AG04449 (cell line): ENCODE data around the gene TSNAXIP1.

Source experiments
- CTCF ChIA-PET: fragments of 350-600 bp; formaldehyde crosslinking; extraction: SDS; loops from one replicate; lab custom pipeline; 2021; ENCODE audit warnings: antibody characterized with exemption; lab: Yijun Ruan, JAX
- POLR2A ChIA-PET: fragments of 400-600, 350-600 bp; formaldehyde crosslinking; extraction: SDS; loops from one replicate; lab custom pipeline; 2020; ENCODE audit warnings: antibody characterized with exemption, inconsistent platforms; lab: Yijun Ruan, JAX
- DNase-seq: peaks from one replicate; pipeline ENCODE4 v3.0.0-alpha.2; 2010; ENCODE audit warnings: low read depth, low spot score
- H3K4me3 ChIP-seq: 2 replicates; pipeline ENCODE4 v1.5.1; 2011; ENCODE audit warnings: low read depth, mild to moderate bottlenecking, control low read depth, low read length
- CTCF ChIP-seq: IDR thresholded peaks from one replicate; pipeline ENCODE4 v1.5.1; 2011; ENCODE audit warnings: mild to moderate bottlenecking, moderate library complexity, low read length, control low read depth, inconsistent platforms; ENCODE audit not compliant: insufficient read depth; ENCODE audit errors: missing control alignments

Gene TSNAXIP1

GRCh38 chr16:67762385-67762784 is 44.3 kb upstream of the TSNAXIP1 start:
- ChIA-PET POLR2A (no interaction called here), CTCF (no interaction called here)
- no peak overlapping the region for H3K4me3 ChIP-seq
- DNase-seq = no peak
- TF ChIP-seq CTCF = no peak

- no peak for DNase-seq
- POLR2A ChIA-PET = no interaction called here
- CTCF ChIA-PET = no interaction called here
- no peak for TF ChIP-seq CTCF
- H3K4me3 ChIP-seq = no peak overlapping the region
Measured at GRCh38 chr16:67763066-67763465, 43.6 kb upstream of the TSNAXIP1 start.

GRCh38 chr16:67764158-67764667 is 42.5 kb upstream of the TSNAXIP1 start:
- ChIA-PET CTCF (interaction anchor here (3.0 kb wide), 1 partner anchor 52 kb away, joined by 10 read pairs; no protein-coding TSS in a partner anchor), POLR2A (no interaction called here)
- no peak for TF ChIP-seq CTCF
- H3K4me3 ChIP-seq = no peak overlapping the region
- DNase-seq = no peak

- CTCF ChIA-PET = interaction anchor here (3.0 kb wide), 1 partner anchor 50 kb away, joined by 10 read pairs; no protein-coding TSS in a partner anchor
- H3K4me3 ChIP-seq = no peak overlapping the region
- DNase-seq = no peak
- POLR2A ChIA-PET = no interaction called here
- no peak for TF ChIP-seq CTCF
Measured at GRCh38 chr16:67766291-67766690, 40.4 kb upstream of the TSNAXIP1 start.

GRCh38 chr16:67767953-67768352 is 38.7 kb upstream of the TSNAXIP1 start:
- peak; percentile 28 for DNase-seq
- ChIA-PET POLR2A (interaction anchor here (0.7 kb wide), 1 partner anchor 41 kb away, joined by 3 read pairs; no protein-coding TSS in a partner anchor), CTCF (interaction anchor here (0.6 to 1.0 kb wide), 3 partner anchors 16 to 51 kb away, joined by 3 to 5 read pairs (median 3); no protein-coding TSS in a partner anchor)
- no peak for TF ChIP-seq CTCF
- no peak overlapping the region for H3K4me3 ChIP-seq

GRCh38 chr16:67770346-67770991 is 36.2 kb upstream of the TSNAXIP1 start:
- no peak for DNase-seq
- ChIA-PET POLR2A (no interaction called here), CTCF (interaction anchor here (0.7 to 1.5 kb wide), 2 partner anchors 45 to 253 kb away, joined by 3 read pairs; no protein-coding TSS in a partner anchor)
- no peak for TF ChIP-seq CTCF
- no peak overlapping the region for H3K4me3 ChIP-seq
